ENCODE results near the gene PIP5K1B.

GRCh38 chr9:68947842-68948569 lies 243.0 kb downstream of the PIP5K1B start:
- TF ChIP-seq TOX (CRISPR knock-in tag; IDR thresholded peaks at IDR 0.05; ENCODE audit: borderline replicate concordance), result no peak
- no peak for TF ChIP-seq GLIS3 (CRISPR knock-in tag; IDR thresholded peaks at IDR 0.05)
- TF ChIP-seq ZNF8 (CRISPR knock-in tag; IDR thresholded peaks at IDR 0.05), result no peak
- TF ChIP-seq, protein P1, sequence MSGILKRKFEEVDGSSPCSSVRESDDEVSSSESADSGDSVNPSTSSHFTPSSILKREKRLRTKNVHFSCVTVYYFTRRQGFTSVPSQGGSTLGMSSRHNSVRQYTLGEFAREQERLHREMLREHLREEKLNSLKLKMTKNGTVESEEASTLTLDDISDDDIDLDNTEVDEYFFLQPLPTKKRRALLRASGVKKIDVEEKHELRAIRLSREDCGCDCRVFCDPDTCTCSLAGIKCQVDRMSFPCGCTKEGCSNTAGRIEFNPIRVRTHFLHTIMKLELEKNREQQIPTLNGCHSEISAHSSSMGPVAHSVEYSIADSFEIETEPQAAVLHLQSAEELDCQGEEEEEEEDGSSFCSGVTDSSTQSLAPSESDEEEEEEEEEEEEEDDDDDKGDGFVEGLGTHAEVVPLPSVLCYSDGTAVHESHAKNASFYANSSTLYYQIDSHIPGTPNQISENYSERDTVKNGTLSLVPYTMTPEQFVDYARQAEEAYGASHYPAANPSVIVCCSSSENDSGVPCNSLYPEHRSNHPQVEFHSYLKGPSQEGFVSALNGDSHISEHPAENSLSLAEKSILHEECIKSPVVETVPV (CRISPR knock-in tag; IDR thresholded peaks at IDR 0.05), result no peak
- TF ChIP-seq POU6F1 (CRISPR knock-in tag; IDR thresholded peaks at IDR 0.05; ENCODE audit: borderline replicate concordance, low read depth), result no peak
- no peak for TF ChIP-seq ZC3H10 (CRISPR knock-in tag; IDR thresholded peaks at IDR 0.05)
- no peak for TF ChIP-seq PPARA (CRISPR knock-in tag; IDR thresholded peaks at IDR 0.05; ENCODE audit: borderline replicate concordance)
- TF ChIP-seq RARB (CRISPR knock-in tag; IDR thresholded peaks at IDR 0.05), result no peak
- no peak for TF ChIP-seq CREB5 (CRISPR knock-in tag; IDR thresholded peaks at IDR 0.05; ENCODE audit: low read depth)

Data from SK-N-SH treated with all-trans-retinoic acid at 6 μM for 48 hours (cell line).